Osteoblast (primary cell): ENCODE data around the gene SPACA7. TPM values are rescaled to one million over a fixed set of nuclear protein-coding genes. Genes with fewer than 3 reads are reported as not detected.

Experiments
- DNase-seq: peaks from one replicate; pipeline ENCODE4 v3.0.0; 2011; ENCODE audit warnings: low spot score, mixed read lengths; ENCODE audit not compliant: insufficient read length; ENCODE audit errors: missing footprints
- H2AFZ ChIP-seq: 2 replicates; pipeline ENCODE4 v1.6.0; 2011; ENCODE audit warnings: mild to moderate bottlenecking, low read length
- H3K27ac ChIP-seq: 2 replicates; pipeline ENCODE4 v1.5.1; 2011; ENCODE audit warnings: mild to moderate bottlenecking, low read depth, low read length, moderate library complexity
- H3K27me3 ChIP-seq: 2 replicates; pipeline ENCODE4 v1.6.0; 2012; ENCODE audit warnings: mild to moderate bottlenecking, control low read depth, inconsistent platforms, low read length, moderate library complexity; ENCODE audit not compliant: insufficient read depth
- H3K36me3 ChIP-seq: 2 replicates; pipeline ENCODE4 v1.5.1; 2011; ENCODE audit warnings: mild to moderate bottlenecking, low read length, control low read depth, moderate library complexity; ENCODE audit not compliant: insufficient read depth
- H3K4me1 ChIP-seq: 2 replicates; pipeline ENCODE4 v1.5.1; 2011; ENCODE audit warnings: mild to moderate bottlenecking, low read length, control low read depth, moderate library complexity; ENCODE audit not compliant: insufficient read depth
- H3K4me2 ChIP-seq: 2 replicates; pipeline ENCODE4 v1.6.0; 2011; ENCODE audit warnings: mild to moderate bottlenecking, low read length; ENCODE audit not compliant: insufficient read depth
- H3K4me3 ChIP-seq: fragments of 200-600 bp; sonication (generic); 3 replicates; pipeline ENCODE4 v1.5.1; 2012; ENCODE audit warnings: mild to moderate bottlenecking, low read length, inconsistent platforms; ENCODE audit not compliant: insufficient read depth
- H3K79me2 ChIP-seq: 2 replicates; pipeline ENCODE4 v1.6.0; 2012; ENCODE audit warnings: mild to moderate bottlenecking, low read length, control low read depth, inconsistent platforms; ENCODE audit not compliant: insufficient read depth
- H3K9me3 ChIP-seq: 2 replicates; pipeline ENCODE4 v1.5.1; 2011; ENCODE audit warnings: low read depth, low read length, control low read depth
- H4K20me1 ChIP-seq: 2 replicates; pipeline ENCODE4 v1.6.0; 2012; ENCODE audit warnings: mild to moderate bottlenecking, low read length, control low read depth; ENCODE audit not compliant: insufficient read depth
- total RNA-seq: library from RNA; depleted of rRNA; stranded (reverse); fragments of >200 nt; gene quantifications from 2 replicates; pipeline ENCODE4 v1.2.3, GENCODE V29; 2012
- TF ChIP-seq, protein P1 (sequence below): IDR thresholded peaks from 2 replicates; pipeline ENCODE4 v1.5.1; 2011; ENCODE audit warnings: mild to moderate bottlenecking, low read depth, low read length, moderate library complexity; ENCODE audit errors: extremely low read depth

The SPACA7 gene
- total RNA-seq, 1 donor: not detected

GRCh38 chr13:112457081-112457480, 80.9 kb downstream of the SPACA7 start:
- Histone ChIP-seq H3K79me2 (no peaks in the 10 kb centered on the region), H2AFZ (no peak overlapping the region), H3K4me2 (no peak overlapping the region), H3K4me3 (no peak overlapping the region), H3K9me3 (no peaks in the 10 kb centered on the region), H3K4me1 (no peaks in the 10 kb centered on the region), H3K27me3 (no peaks in the 10 kb centered on the region), H4K20me1 (no peaks in the 10 kb centered on the region), H3K36me3 (no peaks in the 10 kb centered on the region), H3K27ac (no peak overlapping the region)
- DNase-seq: peak; percentile 50
- TF ChIP-seq, protein P1, sequence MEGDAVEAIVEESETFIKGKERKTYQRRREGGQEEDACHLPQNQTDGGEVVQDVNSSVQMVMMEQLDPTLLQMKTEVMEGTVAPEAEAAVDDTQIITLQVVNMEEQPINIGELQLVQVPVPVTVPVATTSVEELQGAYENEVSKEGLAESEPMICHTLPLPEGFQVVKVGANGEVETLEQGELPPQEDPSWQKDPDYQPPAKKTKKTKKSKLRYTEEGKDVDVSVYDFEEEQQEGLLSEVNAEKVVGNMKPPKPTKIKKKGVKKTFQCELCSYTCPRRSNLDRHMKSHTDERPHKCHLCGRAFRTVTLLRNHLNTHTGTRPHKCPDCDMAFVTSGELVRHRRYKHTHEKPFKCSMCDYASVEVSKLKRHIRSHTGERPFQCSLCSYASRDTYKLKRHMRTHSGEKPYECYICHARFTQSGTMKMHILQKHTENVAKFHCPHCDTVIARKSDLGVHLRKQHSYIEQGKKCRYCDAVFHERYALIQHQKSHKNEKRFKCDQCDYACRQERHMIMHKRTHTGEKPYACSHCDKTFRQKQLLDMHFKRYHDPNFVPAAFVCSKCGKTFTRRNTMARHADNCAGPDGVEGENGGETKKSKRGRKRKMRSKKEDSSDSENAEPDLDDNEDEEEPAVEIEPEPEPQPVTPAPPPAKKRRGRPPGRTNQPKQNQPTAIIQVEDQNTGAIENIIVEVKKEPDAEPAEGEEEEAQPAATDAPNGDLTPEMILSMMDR: no peak

DNA sequence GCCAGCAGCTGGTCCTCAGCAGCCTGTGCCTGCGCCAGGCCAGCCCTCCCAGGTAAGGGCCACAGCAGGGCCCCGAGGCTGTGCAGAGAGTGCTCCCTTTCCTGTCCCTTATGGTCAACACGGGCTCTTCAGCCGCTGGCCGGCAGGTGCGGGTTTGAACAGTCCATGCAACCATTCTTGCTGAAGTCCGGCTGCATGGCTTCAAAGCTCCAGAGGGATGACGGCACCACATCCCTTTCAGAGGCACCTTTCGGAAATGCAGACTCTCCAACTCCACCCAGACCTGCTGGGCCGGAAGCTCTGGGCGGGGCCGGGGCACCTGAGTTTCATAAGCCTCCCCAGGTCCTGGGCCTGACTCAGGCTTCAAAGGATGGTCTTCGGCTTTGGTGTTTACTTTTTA, 81.3 kb downstream of the SPACA7 start:
- H3K9me3 ChIP-seq: no peaks in the 10 kb centered on the region
- no peak overlapping the region for H3K4me3 ChIP-seq
- H3K4me1 ChIP-seq: no peaks in the 10 kb centered on the region
- no peak overlapping the region for H2AFZ ChIP-seq
- no peaks in the 10 kb centered on the region for H3K79me2 ChIP-seq
- no peak overlapping the region for H3K4me2 ChIP-seq
- no peaks in the 10 kb centered on the region for H4K20me1 ChIP-seq
- H3K27me3 ChIP-seq: no peaks in the 10 kb centered on the region
- no peaks in the 10 kb centered on the region for H3K36me3 ChIP-seq
- TF ChIP-seq, protein P1: no peak
- H3K27ac ChIP-seq: no peak overlapping the region
- DNase-seq: no peak

DNA sequence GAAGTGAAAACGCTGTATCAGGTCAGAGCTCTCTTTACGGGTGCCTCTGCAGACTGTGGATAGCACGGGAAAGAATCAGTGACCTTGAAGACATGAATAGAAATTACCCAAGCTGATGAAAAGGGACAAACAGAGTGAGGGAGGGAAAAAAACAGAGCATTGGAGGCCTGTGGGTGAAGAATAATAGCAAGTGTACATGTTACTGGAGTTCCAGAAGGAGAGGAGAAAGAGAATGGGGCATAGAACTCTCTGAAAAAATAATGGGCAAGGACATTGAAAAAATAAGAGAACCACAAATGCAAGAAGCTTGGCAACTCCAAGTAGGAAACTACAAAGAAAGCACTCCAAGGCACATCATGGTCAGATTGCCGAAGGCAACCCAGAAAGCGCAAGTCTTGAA, 86.3 kb downstream of the SPACA7 start:
- Histone ChIP-seq H3K4me3 (no peak overlapping the region), H3K27me3 (no peaks in the 10 kb centered on the region), H3K36me3 (no peaks in the 10 kb centered on the region), H2AFZ (no peak overlapping the region), H3K4me2 (no peak overlapping the region), H4K20me1 (no peaks in the 10 kb centered on the region), H3K4me1 (no peaks in the 10 kb centered on the region), H3K79me2 (no peaks in the 10 kb centered on the region), H3K27ac (no peak overlapping the region), H3K9me3 (no peaks in the 10 kb centered on the region)
- DNase-seq: no peak
- TF ChIP-seq, protein P1: no peak

GRCh38 chr13:112464720-112465119, 88.6 kb downstream of the SPACA7 start:
- TF ChIP-seq, protein P1: no peak
- H2AFZ ChIP-seq: no peak overlapping the region
- H3K79me2 ChIP-seq: no peaks in the 10 kb centered on the region
- H3K4me1 ChIP-seq: no peaks in the 10 kb centered on the region
- no peaks in the 10 kb centered on the region for H3K36me3 ChIP-seq
- no peak overlapping the region for H3K4me3 ChIP-seq
- no peak overlapping the region for H3K27ac ChIP-seq
- H4K20me1 ChIP-seq: no peaks in the 10 kb centered on the region
- H3K9me3 ChIP-seq: no peaks in the 10 kb centered on the region
- DNase-seq: no peak
- H3K4me2 ChIP-seq: no peak overlapping the region
- no peaks in the 10 kb centered on the region for H3K27me3 ChIP-seq
